ENCODE data around the gene OR6V1.

The OR6V1 gene

GRCh38 chr7:143013893-143014292 lies 38.2 kb upstream of the OR6V1 start:
- Histone ChIP-seq H3K79me2 (ENCODE audit: insufficient read depth, low read depth) (no peaks in the 10 kb centered on the region), H3K4me2 (no peak overlapping the region), H3K36me3 (ENCODE audit: insufficient read depth) (no peaks in the 10 kb centered on the region), H4K20me1 (ENCODE audit: insufficient read depth) (no peaks in the 10 kb centered on the region), H3K4me1 (ENCODE audit: low read depth, poor library complexity, severe bottlenecking) (no peaks in the 10 kb centered on the region), H2AFZ (ENCODE audit: low read depth) (no peak overlapping the region), H3K9ac (no peak overlapping the region), H3K4me3 (IDR thresholded peaks at IDR 0.05; ENCODE audit: insufficient read depth, low read depth, low read length) (no peak overlapping the region), H3K27me3 (ENCODE audit: insufficient read depth, low read depth) (no peaks in the 10 kb centered on the region), H3K27ac (no peak overlapping the region)
- TF ChIP-seq CTCF (conservative IDR thresholded peaks at IDR 0.05; ENCODE audit: low read depth, low read length), result no peak

DNA sequence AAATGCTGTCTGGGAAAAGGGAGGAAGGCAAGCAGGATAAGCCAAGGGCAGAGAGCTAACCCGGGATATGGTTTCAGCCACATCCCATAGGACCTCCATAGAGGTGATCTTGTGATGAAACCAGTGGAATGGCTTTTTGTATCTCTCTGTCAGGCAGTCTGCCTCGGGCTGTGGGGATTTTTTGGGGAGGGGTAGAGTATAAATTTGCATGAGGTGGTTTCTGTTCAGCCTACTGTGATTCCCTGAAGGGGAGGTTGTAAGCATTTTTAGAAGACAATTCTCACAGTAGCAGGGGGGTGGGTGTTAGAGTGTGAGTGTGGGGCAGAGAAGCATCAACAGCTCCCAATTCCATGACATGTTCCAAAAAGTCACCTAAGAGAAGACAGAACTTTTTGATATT lies 37.1 kb upstream of the OR6V1 start:
- Histone ChIP-seq H3K36me3 (ENCODE audit: insufficient read depth) (no peaks in the 10 kb centered on the region), H3K4me1 (ENCODE audit: low read depth, poor library complexity, severe bottlenecking) (no peaks in the 10 kb centered on the region), H3K27ac (no peak overlapping the region), H3K4me2 (no peak overlapping the region), H3K79me2 (ENCODE audit: insufficient read depth, low read depth) (no peaks in the 10 kb centered on the region), H4K20me1 (ENCODE audit: insufficient read depth) (no peaks in the 10 kb centered on the region), H2AFZ (ENCODE audit: low read depth) (no peak overlapping the region), H3K4me3 (IDR thresholded peaks at IDR 0.05; ENCODE audit: insufficient read depth, low read depth, low read length) (no peak overlapping the region), H3K9ac (no peak overlapping the region), H3K27me3 (ENCODE audit: insufficient read depth, low read depth) (no peaks in the 10 kb centered on the region)
- no peak for TF ChIP-seq CTCF (conservative IDR thresholded peaks at IDR 0.05; ENCODE audit: low read depth, low read length)

GRCh38 chr7:143015926-143016490 lies 36.1 kb upstream of the OR6V1 start:
- Histone ChIP-seq H3K4me1 (ENCODE audit: low read depth, poor library complexity, severe bottlenecking) (no peaks in the 10 kb centered on the region), H3K36me3 (ENCODE audit: insufficient read depth) (no peaks in the 10 kb centered on the region), H3K4me2 (no peak overlapping the region), H2AFZ (ENCODE audit: low read depth) (no peak overlapping the region), H3K79me2 (ENCODE audit: insufficient read depth, low read depth) (no peaks in the 10 kb centered on the region), H3K27me3 (ENCODE audit: insufficient read depth, low read depth) (no peaks in the 10 kb centered on the region), H3K4me3 (IDR thresholded peaks at IDR 0.05; ENCODE audit: insufficient read depth, low read depth, low read length) (no peak overlapping the region), H4K20me1 (ENCODE audit: insufficient read depth) (no peaks in the 10 kb centered on the region), H3K9ac (no peak overlapping the region), H3K27ac (no peak overlapping the region)
- no peak for TF ChIP-seq CTCF (conservative IDR thresholded peaks at IDR 0.05; ENCODE audit: low read depth, low read length)

DNA sequence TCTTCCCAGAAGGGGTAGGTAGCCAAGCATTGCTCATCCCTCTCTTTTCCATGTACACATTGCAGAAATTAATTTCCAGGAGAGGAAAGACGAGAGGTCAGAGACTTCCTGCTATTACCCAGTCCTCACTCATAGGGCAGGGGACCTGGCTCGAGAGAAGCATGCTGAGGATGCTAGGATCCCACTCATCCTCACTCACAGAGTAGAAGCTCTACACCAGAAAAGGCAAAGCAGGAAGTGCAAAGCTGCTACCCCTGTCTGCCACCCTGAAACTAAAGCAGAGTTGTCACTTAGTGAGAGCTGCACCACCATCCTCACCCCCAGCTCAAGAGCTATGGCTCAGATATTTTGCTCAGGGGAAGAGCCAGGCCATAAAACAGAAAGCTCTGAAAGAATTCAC lies 35.1 kb upstream of the OR6V1 start:
- no peaks in the 10 kb centered on the region for H3K27me3 ChIP-seq (ENCODE audit: insufficient read depth, low read depth)
- H3K36me3 ChIP-seq (ENCODE audit: insufficient read depth), result no peaks in the 10 kb centered on the region
- no peak overlapping the region for H2AFZ ChIP-seq (ENCODE audit: low read depth)
- no peak for TF ChIP-seq CTCF (conservative IDR thresholded peaks at IDR 0.05; ENCODE audit: low read depth, low read length)
- no peaks in the 10 kb centered on the region for H3K4me1 ChIP-seq (ENCODE audit: low read depth, poor library complexity, severe bottlenecking)
- H4K20me1 ChIP-seq (ENCODE audit: insufficient read depth), result no peaks in the 10 kb centered on the region
- no peak overlapping the region for H3K27ac ChIP-seq
- no peak overlapping the region for H3K9ac ChIP-seq
- no peaks in the 10 kb centered on the region for H3K79me2 ChIP-seq (ENCODE audit: insufficient read depth, low read depth)
- H3K4me2 ChIP-seq, result no peak overlapping the region
- H3K4me3 ChIP-seq (IDR thresholded peaks at IDR 0.05; ENCODE audit: insufficient read depth, low read depth, low read length), result no peak overlapping the region

Measured in KMS-11 (cell line).